B cell (primary cell): ENCODE results near the gene FAM25G.
"Not testable (repeated sequence)": the region's sequence is repeated elsewhere in the genome, so short reads cannot be mapped to it uniquely, and the experiment has no call there.

Experiments
- CTCF ChIP-seq: fragments of 200-600 bp; IDR thresholded peaks from one replicate; pipeline ENCODE4 v1.8.0; 2022; ENCODE audit warnings: antibody characterized with exemption, mild to moderate bottlenecking
- EZH2 ChIP-seq: IDR thresholded peaks from 2 replicates; pipeline ENCODE4 v1.6.1; 2012; ENCODE audit warnings: borderline replicate concordance, low read depth, mild to moderate bottlenecking, moderate library complexity, low read length; ENCODE audit not compliant: insufficient read depth, poor library complexity, severe bottlenecking

GRCh38 chr10:47484786-47485185, 6.7 kb downstream of the FAM25G start:
- TF ChIP-seq CTCF, EZH2: not testable (repeated sequence)
